IMR-90 (cell line): ENCODE measurements around the gene COX4I1. TPM values are rescaled to one million over a fixed set of nuclear protein-coding genes. Genes with fewer than 3 reads are reported as not detected.

Source experiments
- ATAC-seq: fragments of 200-7000 bp; cut with Tn5 transposase; 2 replicates; pipeline ENCODE4 v1.9.1; 2020; ENCODE audit warnings: low read depth, mild to moderate bottlenecking, moderate library complexity
- BruUV-seq: library from RNA; stranded (reverse); fragments of 400-500 nt; replicated peaks from 2 replicates; lab custom pipeline; 2021; lab: Mats Ljungman, UMichigan
- CTCF ChIA-PET: fragments of 300-600 bp; formaldehyde crosslinking; extraction: SDS; loops from one replicate; lab custom pipeline; 2021; ENCODE audit warnings: antibody characterized with exemption; lab: Yijun Ruan, JAX
- POLR2A ChIA-PET: fragments of 300-600 bp; sonication (Branson Sonifier 250); formaldehyde crosslinking; loops from one replicate; lab custom pipeline; 2022; ENCODE audit warnings: antibody characterized with exemption; ENCODE audit not compliant: unreplicated experiment; lab: Charles Lee
- DNase-seq: peaks from one replicate; pipeline ENCODE4 v3.0.0; 2013
- H2AFZ ChIP-seq: replicated peaks from 2 replicates; pipeline ENCODE3; 2013; ENCODE audit warnings: low read length, mild to moderate bottlenecking; ENCODE audit not compliant: poor library complexity
- H2AK5ac ChIP-seq: 2 replicates; pipeline ENCODE4 v1.6.1; 2013; ENCODE audit warnings: low read depth, low read length, inconsistent platforms
- H2AK9ac ChIP-seq: replicated peaks from 2 replicates; pipeline ENCODE3; 2013; ENCODE audit warnings: mild to moderate bottlenecking, low read depth, low read length, moderate library complexity; ENCODE audit not compliant: poor library complexity
- H2BK120ac ChIP-seq: 2 replicates; pipeline ENCODE4 v1.6.1; 2013; ENCODE audit warnings: low read depth, low read length, inconsistent platforms
- H2BK15ac ChIP-seq: 3 replicates; pipeline ENCODE4 v1.6.1; 2013; ENCODE audit warnings: low read depth, low read length, inconsistent platforms
- H2BK20ac ChIP-seq: 2 replicates; pipeline ENCODE4 v1.6.1; 2013; ENCODE audit warnings: low read depth, mild to moderate bottlenecking, inconsistent platforms, low read length, moderate library complexity
- H2BK5ac ChIP-seq: 2 replicates; pipeline ENCODE4 v1.6.1; 2013; ENCODE audit warnings: mild to moderate bottlenecking, low read depth, low read length, inconsistent platforms; ENCODE audit not compliant: poor library complexity, severe bottlenecking
- H3K14ac ChIP-seq: replicated peaks from 2 replicates; pipeline ENCODE4 v1.6.1; 2013; ENCODE audit warnings: low read depth, low read length, inconsistent platforms
- H3K18ac ChIP-seq: 2 replicates; pipeline ENCODE4 v1.6.1; 2013; ENCODE audit warnings: low read depth, low read length, control low read depth
- H3K23ac ChIP-seq: 2 replicates; pipeline ENCODE4 v1.6.1; 2013; ENCODE audit warnings: low read depth, low read length, inconsistent platforms
- H3K27ac ChIP-seq: 2 replicates; pipeline ENCODE4 v1.5.1; 2013; ENCODE audit warnings: mild to moderate bottlenecking, control low read depth, low read length; ENCODE audit not compliant: insufficient read depth
- H3K27me3 ChIP-seq: 2 replicates; pipeline ENCODE4 v1.6.1; 2013; ENCODE audit warnings: low read length; ENCODE audit not compliant: control insufficient read depth, insufficient read depth
- H3K36me3 ChIP-seq: 2 replicates; pipeline ENCODE4 v1.6.1; 2013; ENCODE audit warnings: low read length, mixed read lengths; ENCODE audit not compliant: control insufficient read depth, insufficient read depth
- H3K4ac ChIP-seq: 2 replicates; pipeline ENCODE4 v1.6.1; 2013; ENCODE audit warnings: low read depth, low read length, inconsistent platforms
- H3K4me1 ChIP-seq: 2 replicates; pipeline ENCODE4 v1.6.1; 2013; ENCODE audit warnings: low read length, mixed read lengths; ENCODE audit not compliant: control insufficient read depth, insufficient read depth
- H3K4me2 ChIP-seq: 2 replicates; pipeline ENCODE4 v1.6.1; 2013; ENCODE audit warnings: low read depth, mild to moderate bottlenecking, control low read depth, low read length, moderate library complexity
- H3K4me3 ChIP-seq: 2 replicates; pipeline ENCODE4 v1.5.1; 2013; ENCODE audit warnings: low read depth, mild to moderate bottlenecking, control low read depth, low read length, moderate library complexity; ENCODE audit not compliant: insufficient read depth
- H3K56ac ChIP-seq: 2 replicates; pipeline ENCODE4 v1.6.1; 2013; ENCODE audit warnings: low read length, inconsistent platforms; ENCODE audit not compliant: insufficient read depth; ENCODE audit errors: extremely low read depth
- H3K79me1 ChIP-seq, 2 experiments: 2 replicates each; pipeline ENCODE4 v1.6.1; 2013; ENCODE audit warnings: low read length in 2 of 2, inconsistent platforms in 1 of 2, low read depth in 1 of 2
- H3K9ac ChIP-seq: 2 replicates; pipeline ENCODE4 v1.6.1; 2013; ENCODE audit warnings: low read depth, low read length, control low read depth
- H3K9me1 ChIP-seq: 2 replicates; pipeline ENCODE4 v1.6.1; 2013; ENCODE audit warnings: low read length, inconsistent platforms; ENCODE audit not compliant: insufficient read depth
- H3K9me3 ChIP-seq: 2 replicates; pipeline ENCODE4 v1.6.1; 2013; ENCODE audit warnings: low read length; ENCODE audit not compliant: control insufficient read depth, insufficient read depth
- H4K20me1 ChIP-seq: 2 replicates; pipeline ENCODE4 v1.6.1; 2013; ENCODE audit warnings: low read length, inconsistent platforms; ENCODE audit not compliant: insufficient read depth
- H4K5ac ChIP-seq: 2 replicates; pipeline ENCODE4 v1.6.1; 2013; ENCODE audit warnings: mild to moderate bottlenecking, low read depth, low read length, control low read depth
- H4K8ac ChIP-seq, 2 experiments: 2 replicates each; pipeline ENCODE4 v1.6.1; 2013; ENCODE audit warnings: low read depth in 2 of 2, low read length in 2 of 2, control low read depth in 1 of 2, inconsistent platforms in 1 of 2
- H4K91ac ChIP-seq: 2 replicates; pipeline ENCODE4 v1.6.1; 2013; ENCODE audit warnings: low read depth, low read length, inconsistent platforms; ENCODE audit not compliant: insufficient read depth
- BHLHE40 ChIP-seq: fragments of 150-350 bp; IDR thresholded peaks from 2 replicates; pipeline ENCODE4 v1.6.1; 2016; ENCODE audit warnings: mild to moderate bottlenecking, low read depth, low read length
- CHD1 ChIP-seq: IDR thresholded peaks from 2 replicates; pipeline ENCODE4 v1.6.1; 2012; ENCODE audit warnings: low read depth, low read length, improper control_type of control experiment
- MAZ ChIP-seq: IDR thresholded peaks from 2 replicates; pipeline ENCODE4 v1.6.1; 2012; ENCODE audit warnings: low read depth, mild to moderate bottlenecking, low read length, improper control_type of control experiment, moderate library complexity, borderline replicate concordance
- MXI1 ChIP-seq: IDR thresholded peaks from 2 replicates; pipeline ENCODE4 v1.6.1; 2012; ENCODE audit warnings: low read depth, mild to moderate bottlenecking, low read length, moderate library complexity, borderline replicate concordance
- NFE2L2 ChIP-seq: fragments of 150-350 bp; IDR thresholded peaks from 2 replicates; pipeline ENCODE4 v1.6.1; 2016; ENCODE audit warnings: low read depth, mild to moderate bottlenecking, low read length
- RAD21 ChIP-seq: IDR thresholded peaks from 2 replicates; pipeline ENCODE4 v1.6.1; 2012; ENCODE audit warnings: low read length, improper control_type of control experiment
- RCOR1 ChIP-seq: IDR thresholded peaks from 2 replicates; pipeline ENCODE4 v1.6.1; 2012; ENCODE audit warnings: mild to moderate bottlenecking, low read length, improper control_type of control experiment; ENCODE audit not compliant: insufficient replicate concordance
- WGBS, 2 experiments: methylation state at CpG; one replicate each; pipeline versions ENCODE4 v1.1.5 to v1.1.7; 2013; ENCODE audit warnings: missing lambda C conversion rate in 2 of 2; ENCODE audit not compliant: insufficient read length in 1 of 2; ENCODE audit errors: extremely low coverage in 2 of 2; 5-methylcytosine and 5-hydroxymethylcytosine counted together
- dilution Hi-C: fragments of 300-500 bp; cut with HindIII; formaldehyde crosslinking; loops from one replicate; pipeline ENCODE4 v1.14.3; 2018; ENCODE audit warnings: low sequenced_read_pairs; ENCODE audit not compliant: unreplicated experiment
- in situ Hi-C: fragments of 300-500 bp; cut with MboI; formaldehyde crosslinking; loops from 3 replicates; pipeline ENCODE4 v1.14.3; 2019; ENCODE audit warnings: low sequenced_read_pairs, inconsistent platforms, mixed read lengths
- intact Hi-C: fragments of 100-400 bp; cut with micrococcal nuclease; formaldehyde crosslinking; loops from 2 replicates; pipeline ENCODE4 v1.10.0; 2022
- polyA plus RNA-seq, 3 experiments: library from polyadenylated mRNA; depleted of rRNA; stranded (reverse); fragments of >200 nt; gene quantifications; 2 replicates each; pipeline ENCODE4 v1.2.3, GENCODE V29; 2012; ENCODE audit warnings: low replicate concordance in 1 of 3
- total RNA-seq: library from RNA; depleted of rRNA; stranded (reverse); fragments of >200 nt; gene quantifications from 2 replicates; pipeline ENCODE4 v1.2.3, GENCODE V29; 2012

Gene COX4I1
- total and polyA plus RNA-seq, 2 of the 4 experiments (the other 2 are of a cell fraction), result 397 to 700 TPM

DNA sequence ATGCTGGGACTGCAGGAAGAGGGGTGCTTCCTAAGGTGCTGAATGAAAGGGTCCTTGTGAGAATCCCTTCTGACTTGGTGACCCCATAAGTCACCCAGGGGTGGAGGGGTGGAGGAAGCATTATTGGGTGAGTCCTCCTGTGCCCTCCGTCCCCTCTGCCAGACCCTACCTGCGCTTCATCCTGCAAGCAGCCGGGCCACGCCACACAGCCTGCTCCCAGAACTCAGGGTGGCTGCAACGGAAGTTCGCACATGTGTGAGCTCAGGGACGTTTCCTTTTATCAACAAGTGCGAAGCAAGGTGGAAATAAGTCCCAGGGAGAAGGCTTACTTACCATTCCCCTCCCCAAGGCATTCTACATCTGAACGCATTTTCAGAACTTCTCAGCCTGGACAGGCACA, 40.9 kb downstream of the COX4I1 start:
- no peak for ATAC-seq
- intact Hi-C loops, result no loop called here

More for the DNA sequence above, 40.9 kb downstream of the COX4I1 start:
- in situ Hi-C loops (no loop called here), dilution Hi-C loops (no loop called here)
- Histone ChIP-seq H4K8ac (no peak overlapping the region), H2BK20ac (no peak overlapping the region), H3K36me3 (no peaks in the 10 kb centered on the region), H3K9me3 (peaks cover 5% of the 10 kb centered on the region), H3K14ac (no peak overlapping the region), H3K4me1 (no peaks in the 10 kb centered on the region; the same call in 1 of the 2 replicates), H4K20me1 (no peaks in the 10 kb centered on the region), H3K4ac (no peak overlapping the region), H3K9ac (no peak overlapping the region), H3K56ac (no peak overlapping the region), H4K5ac (no peak overlapping the region), H3K18ac (no peak overlapping the region), H3K9me1 (no peaks in the 10 kb centered on the region), H2AFZ (no peak overlapping the region), H3K27ac (no peak overlapping the region), H2BK120ac (no peak overlapping the region), H2BK15ac (no peak overlapping the region), H3K4me3 (no peak overlapping the region), H4K91ac (no peak overlapping the region), H2AK5ac (no peak overlapping the region), H3K4me2 (no peak overlapping the region), H3K27me3 (peaks cover 79% of the 10 kb centered on the region), H2AK9ac (no peak overlapping the region), H2BK5ac (no peak overlapping the region), H3K23ac (no peak overlapping the region), H3K79me1 (no peaks in the 10 kb centered on the region)
- TF ChIP-seq NFE2L2 (no peak), MXI1 (no peak), CHD1 (no peak), RAD21 (no peak), RCOR1 (no peak), MAZ (no peak), BHLHE40 (no peak)
- ChIA-PET CTCF (no interaction called here), POLR2A (no interaction called here)
- BruUV-seq, result no TSS peak
- WGBS, 2 experiments, result 76% methylated on average over 7 of the region's 9 CpGs; no CpG with 5 or more reads in 1 of the 2 experiments
- DNase-seq, result no peak
